H1 (cell line): ENCODE measurements around the gene C3orf18. TPM values are rescaled to one million over a fixed set of nuclear protein-coding genes. Genes with fewer than 3 reads are reported as not detected.

Source experiments
- CTCF ChIA-PET: fragments of 300-600 bp; sonication (Branson Sonifier 250); formaldehyde crosslinking; loops from one replicate; lab custom pipeline; 2021; ENCODE audit not compliant: partially characterized antibody; lab: Charles Lee
- POLR2A ChIA-PET: fragments of 300-600 bp; sonication (Branson Sonifier 250); formaldehyde crosslinking; loops from one replicate; lab custom pipeline; 2021; ENCODE audit warnings: inconsistent platforms; ENCODE audit not compliant: partially characterized antibody; lab: Charles Lee
- DNase-seq, 2 experiments: peaks; one replicate each; pipeline versions ENCODE4 v3.0.0 to v3.0.0-alpha.2; 2010 to 2022; ENCODE audit warnings: low spot score in 2 of 2, low read depth in 1 of 2, mixed read lengths in 1 of 2
- FAIRE-seq: peaks from 2 replicates; lab custom pipeline; 2011; peaks lifted over from hg19 to GRCh38; lab: Jason Lieb, UNC
- H2AFZ ChIP-seq: 2 replicates; pipeline ENCODE4 v1.8.1; 2012; ENCODE audit warnings: low read length, inconsistent platforms
- H2AK5ac ChIP-seq: 2 replicates; pipeline ENCODE4 v1.6.1; 2013; ENCODE audit warnings: low read depth, low read length
- H2BK120ac ChIP-seq: replicated peaks from 2 replicates; pipeline ENCODE3; 2013; ENCODE audit warnings: low read depth, low read length, inconsistent platforms
- H2BK12ac ChIP-seq: 2 replicates; pipeline ENCODE4 v1.6.1; 2013; ENCODE audit warnings: low read depth, low read length
- H2BK15ac ChIP-seq: 2 replicates; pipeline ENCODE4 v1.6.1; 2013; ENCODE audit warnings: low read length
- H2BK20ac ChIP-seq: 2 replicates; pipeline ENCODE4 v1.6.1; 2013; ENCODE audit warnings: low read length
- H2BK5ac ChIP-seq: 2 replicates; pipeline ENCODE4 v1.6.1; 2013; ENCODE audit warnings: low read depth, low read length
- H3K14ac ChIP-seq: 2 replicates; pipeline ENCODE4 v1.6.1; 2013; ENCODE audit warnings: inconsistent platforms; ENCODE audit not compliant: insufficient read length
- H3K18ac ChIP-seq: 2 replicates; pipeline ENCODE4 v1.6.1; 2013; ENCODE audit warnings: low read length; ENCODE audit errors: extremely low read depth
- H3K23ac ChIP-seq: 2 replicates; pipeline ENCODE4 v1.6.1; 2013; ENCODE audit warnings: inconsistent platforms; ENCODE audit not compliant: insufficient read length
- H3K23me2 ChIP-seq: 2 replicates; pipeline ENCODE4 v1.6.1; 2013; ENCODE audit warnings: low read depth, low read length
- H3K27ac ChIP-seq: 2 replicates; pipeline ENCODE4 v1.6.1; 2011; ENCODE audit warnings: low read depth, low read length, inconsistent platforms
- H3K27me3 ChIP-seq, 4 experiments: replicated peaks in 1 of 4; 1 replicate in 1 of 4; 2 replicates in 3 of 4; pipeline versions ENCODE4 v1.6.1 to v1.8.1; 2011 to 2013; ENCODE audit warnings: low read length in 3 of 4, mild to moderate bottlenecking in 3 of 4, inconsistent platforms in 2 of 4, mixed read lengths in 2 of 4, moderate library complexity in 1 of 4; ENCODE audit not compliant: control insufficient read depth in 3 of 4, insufficient read depth in 3 of 4; ENCODE audit errors: extremely low read depth in 1 of 4
- H3K36me3 ChIP-seq, 4 experiments: 2 replicates each; pipeline versions ENCODE4 v1.6.1 to v1.8.1; 2011 to 2013; ENCODE audit warnings: mild to moderate bottlenecking in 4 of 4, low read length in 3 of 4, moderate library complexity in 2 of 4, control low read depth in 1 of 4, inconsistent platforms in 1 of 4; ENCODE audit not compliant: insufficient read depth in 4 of 4, control insufficient read depth in 2 of 4
- H3K4ac ChIP-seq: replicated peaks from 2 replicates; pipeline ENCODE3; 2013; ENCODE audit warnings: low read length, low read depth, mixed read lengths, inconsistent platforms; ENCODE audit not compliant: insufficient read length
- H3K4me1 ChIP-seq, 4 experiments: replicated peaks in 1 of 4; 1 replicate in 1 of 4; 2 replicates in 3 of 4; pipeline versions ENCODE4 v1.6.1 to v1.8.1; 2011 to 2013; ENCODE audit warnings: low read length in 3 of 4, inconsistent platforms in 2 of 4, mixed read lengths in 1 of 4; ENCODE audit not compliant: insufficient read depth in 4 of 4, control insufficient read depth in 3 of 4
- H3K4me2 ChIP-seq, 2 experiments: 2 replicates each; pipeline versions ENCODE4 v1.6.1 to v1.8.1; 2011 to 2013; ENCODE audit warnings: low read depth in 2 of 2, low read length in 2 of 2, control low read depth in 1 of 2, inconsistent platforms in 1 of 2, mild to moderate bottlenecking in 1 of 2; ENCODE audit not compliant: insufficient read depth in 1 of 2
- H3K4me3 ChIP-seq, 4 experiments: fragments of 200-600, 300-600 bp in 1 of 4; sonication (generic), shearing (Covaris generic), sonication (Bioruptor Twin) in 1 of 4; 2 replicates each; pipeline versions ENCODE4 v1.5.1 to v1.8.1; 2011 to 2016; ENCODE audit warnings: low read length in 4 of 4, low read depth in 3 of 4, control low read depth in 2 of 4, inconsistent platforms in 2 of 4, mild to moderate bottlenecking in 2 of 4, mixed read lengths in 1 of 4, moderate library complexity in 1 of 4; ENCODE audit not compliant: insufficient read depth in 2 of 4; ENCODE audit errors: extremely low read depth in 1 of 4
- H3K56ac ChIP-seq: replicated peaks from 2 replicates; pipeline ENCODE3; 2013; ENCODE audit warnings: low read depth, mild to moderate bottlenecking, mixed read lengths, low read length, inconsistent platforms; ENCODE audit not compliant: insufficient read length
- H3K79me1 ChIP-seq: 2 replicates; pipeline ENCODE4 v1.6.1; 2013; ENCODE audit warnings: low read depth, low read length, control low read depth
- H3K79me2 ChIP-seq, 2 experiments: 2 replicates each; pipeline versions ENCODE4 v1.6.1 to v1.8.1; 2012 to 2013; ENCODE audit warnings: low read length in 2 of 2, mild to moderate bottlenecking in 2 of 2, inconsistent platforms in 1 of 2; ENCODE audit not compliant: insufficient read depth in 2 of 2, control insufficient read depth in 1 of 2
- H3K9ac ChIP-seq, 4 experiments: replicated peaks in 1 of 4; 1 replicate in 1 of 4; 2 replicates in 3 of 4; pipeline versions ENCODE4 v1.6.1 to v1.8.1; 2011 to 2013; ENCODE audit warnings: low read depth in 3 of 4, low read length in 3 of 4, control low read depth in 2 of 4, mild to moderate bottlenecking in 2 of 4, moderate library complexity in 2 of 4, inconsistent platforms in 1 of 4; ENCODE audit errors: extremely low read depth in 1 of 4
- H3K9me3 ChIP-seq, 2 experiments: 2 replicates each; pipeline versions ENCODE4 v1.6.1 to v1.8.1; 2012 to 2013; ENCODE audit warnings: mild to moderate bottlenecking in 2 of 2, moderate library complexity in 2 of 2, control low read depth in 1 of 2, inconsistent platforms in 1 of 2, low read depth in 1 of 2, low read length in 1 of 2, mixed read lengths in 1 of 2; ENCODE audit not compliant: insufficient read depth in 2 of 2
- H4K20me1 ChIP-seq, 2 experiments: replicated peaks in 1 of 2; 2 replicates each; pipeline versions ENCODE3 to v1.8.1; 2011 to 2013; ENCODE audit warnings: inconsistent platforms in 2 of 2, low read length in 2 of 2, mild to moderate bottlenecking in 1 of 2; ENCODE audit not compliant: insufficient read depth in 2 of 2, control insufficient read depth in 1 of 2
- H4K5ac ChIP-seq: 2 replicates; pipeline ENCODE4 v1.6.1; 2013; ENCODE audit warnings: low read length, low read depth, mixed read lengths, inconsistent platforms; ENCODE audit not compliant: insufficient read length
- H4K8ac ChIP-seq: 2 replicates; pipeline ENCODE4 v1.8.0; 2013; ENCODE audit warnings: mild to moderate bottlenecking, moderate library complexity, low read length, inconsistent platforms; ENCODE audit not compliant: insufficient read depth; ENCODE audit errors: extremely low read depth
- H4K91ac ChIP-seq: replicated peaks from 2 replicates; pipeline ENCODE3; 2013; ENCODE audit warnings: low read length, mixed read lengths, inconsistent platforms; ENCODE audit not compliant: insufficient read length
- BCL11A ChIP-seq, 2 experiments: IDR thresholded peaks; one replicate each; pipeline ENCODE4 v1.6.1; 2011; ENCODE audit warnings: low read depth in 2 of 2, low read length in 2 of 2, mild to moderate bottlenecking in 2 of 2
- E2F6 ChIP-seq: IDR thresholded peaks from 2 replicates; pipeline ENCODE4 v1.6.1; 2012; ENCODE audit warnings: inconsistent platforms
- NANOG ChIP-seq: IDR thresholded peaks from 2 replicates; pipeline ENCODE4 v1.6.1; 2011; ENCODE audit warnings: low read length, low read depth, mild to moderate bottlenecking, inconsistent platforms; ENCODE audit not compliant: insufficient read depth, poor library complexity, severe bottlenecking
- NRF1 ChIP-seq: IDR thresholded peaks from 2 replicates; pipeline ENCODE4 v1.6.1; 2011; ENCODE audit warnings: mild to moderate bottlenecking, low read depth, low read length, improper control_type of control experiment
- RXRA ChIP-seq: IDR thresholded peaks from 2 replicates; pipeline ENCODE4 v1.6.1; 2011; ENCODE audit warnings: low read depth, mild to moderate bottlenecking, low read length, moderate library complexity; ENCODE audit not compliant: insufficient read depth
- SIN3A ChIP-seq, 2 experiments: IDR thresholded peaks in 1 of 2; conservative IDR thresholded peaks in 1 of 2; 2 replicates each; pipeline ENCODE4 v1.6.1; 2011 to 2012; ENCODE audit warnings: low read length in 2 of 2, improper control_type of control experiment in 1 of 2, low read depth in 1 of 2, mild to moderate bottlenecking in 1 of 2
- TCF12 ChIP-seq: IDR thresholded peaks from 2 replicates; pipeline ENCODE4 v1.6.1; 2011; ENCODE audit warnings: low read depth, mild to moderate bottlenecking, low read length
- TEAD4 ChIP-seq: IDR thresholded peaks from 2 replicates; pipeline ENCODE4 v1.6.1; 2012; ENCODE audit warnings: low read depth, low read length, inconsistent platforms, mixed read lengths
- ZNF274 ChIP-seq: IDR thresholded peaks from 2 replicates; pipeline ENCODE4 v1.7.0; 2012; ENCODE audit warnings: low read length, borderline replicate concordance; ENCODE audit errors: extremely low read depth
- WGBS, 2 experiments: shearing (Covaris generic) in 1 of 2; methylation state at CpG; one replicate each; pipeline versions ENCODE4 v1.1.6 to v1.1.7; 2013 to 2015; ENCODE audit warnings: low lambda C conversion rate in 2 of 2, mixed read lengths in 2 of 2, inconsistent platforms in 1 of 2, low coverage in 1 of 2, missing lambda C conversion rate in 1 of 2; ENCODE audit not compliant: insufficient replicate concordance in 2 of 2, insufficient coverage in 1 of 2, insufficient read length in 1 of 2; ENCODE audit errors: extremely low coverage in 1 of 2, missing lambda C conversion rate in 1 of 2; 5-methylcytosine and 5-hydroxymethylcytosine counted together
- polyA plus RNA-seq, 7 experiments: library from polyadenylated mRNA; depleted of rRNA in 3 of 7; stranded (reverse) in 5 of 7; unstranded in 2 of 7; fragments of >200 nt in 5 of 7; fragments of 200-250 nt in 2 of 7; gene quantifications; 1 replicate in 5 of 7; 2 replicates in 1 of 7; 4 replicates in 1 of 7; pipeline versions ENCODE4 v1.2.1 to v1.2.3, GENCODE V29; 2011 to 2013; ENCODE audit warnings: missing spikeins in 2 of 7, mixed read lengths in 2 of 7
- total RNA-seq: library from RNA; stranded (reverse); fragmentation: NEBNext Ultra II Directional; extraction: Animal tissue kit (Norgen Biotek cat#: 25700); gene quantifications from 2 replicates; pipeline ENCODE4 v1.2.1, GENCODE V29; 2021

Gene C3orf18
- total and polyA plus RNA-seq, 2 of the 8 experiments (the other 6 are each of a cell fraction or from before 2014, with no cell fraction given), result 7.5 to 15.0 TPM

- ChIA-PET CTCF (interaction anchor here (0.9 to 50.4 kb wide), 8 partner anchors 10 to 107 kb away, joined by 3 to 1262 read pairs (median 6); partner anchors contain the start of genes C3orf18, DOCK3 and HEMK1), POLR2A (interaction anchor here (1.1 to 2.0 kb wide), 4 partner anchors 8 to 40 kb away, joined by 3 to 7 read pairs (median 4); partner anchors contain the start of genes HEMK1 and MAPKAPK3)
- Histone ChIP-seq H3K56ac (no peak overlapping the region), H3K23me2 (peaks cover 4% of the 10 kb centered on the region; the same call in 1 of the 2 replicates), H3K79me2 (no peaks in the 10 kb centered on the region), H2AK5ac (no peak overlapping the region), H3K14ac (no peak overlapping the region), H3K4me1 (peaks cover 0 to 12% (median 4%) of the 10 kb centered on the region in 4 experiments; a peak in 5 of 7 replicates), H3K79me1 (no peaks in the 10 kb centered on the region), H3K18ac (no peak overlapping the region), H3K36me3 (no peaks in the 10 kb centered on the region), H3K27me3 (peaks cover 12 to 36% (median 32%) of the 10 kb centered on the region in 4 experiments; a peak in 6 of 7 replicates), H2BK15ac (no peak overlapping the region), H2BK20ac (no peak overlapping the region), H3K9me3 (no peaks in the 10 kb centered on the region), H2BK5ac (no peak overlapping the region), H2BK12ac (no peak overlapping the region), H3K23ac (no peak overlapping the region), H4K91ac (no peak overlapping the region), H2AFZ (no peak overlapping the region), H4K8ac (no peak overlapping the region), H3K27ac (no peak overlapping the region), H3K4ac (no peak overlapping the region), H2BK120ac (no peak overlapping the region), H3K4me3 (no peak overlapping the region), H3K9ac (no peak overlapping the region), H4K5ac (no peak overlapping the region), H4K20me1 (peaks cover 0 to 11% of the 10 kb centered on the region in 2 experiments), H3K4me2 (no peak overlapping the region)
- DNase-seq, result no peak
- no peak for FAIRE-seq
- 92% methylated on average over 5 of the region's 5 CpGs; no CpG with 5 or more reads in 1 of the 2 experiments for WGBS, 2 experiments
- no peak for TF ChIP-seq SIN3A (conservative IDR thresholded peaks at IDR 0.05 in 1 of 2, IDR thresholded peaks at IDR 0.05 in 1 of 2; ENCODE audit: low read depth in 1 of 2, low read length in 2 of 2)
- no peak for TF ChIP-seq BCL11A (IDR thresholded peaks at IDR 0.05; ENCODE audit: low read depth in 2 of 2, low read length in 2 of 2)
- TF ChIP-seq RXRA, result no peak
- no peak for TF ChIP-seq E2F6
- no peak for TF ChIP-seq NANOG
- no peak for TF ChIP-seq NRF1
- no peak for TF ChIP-seq ZNF274
- no peak for TF ChIP-seq TEAD4
- TF ChIP-seq TCF12, result no peak
These were observed 41.7 kb upstream of the C3orf18 start for GRCh38 chr3:50609071-50609762.
